Hippocampal formation (tissue), 2 donors: ENCODE data around the gene FNDC3B.

ENCODE experiments used
- DNase-seq, 2 donors: peaks; one replicate each; lab custom pipeline; 2025; lab: John Stamatoyannopoulos, UW

FNDC3B gene

DNA sequence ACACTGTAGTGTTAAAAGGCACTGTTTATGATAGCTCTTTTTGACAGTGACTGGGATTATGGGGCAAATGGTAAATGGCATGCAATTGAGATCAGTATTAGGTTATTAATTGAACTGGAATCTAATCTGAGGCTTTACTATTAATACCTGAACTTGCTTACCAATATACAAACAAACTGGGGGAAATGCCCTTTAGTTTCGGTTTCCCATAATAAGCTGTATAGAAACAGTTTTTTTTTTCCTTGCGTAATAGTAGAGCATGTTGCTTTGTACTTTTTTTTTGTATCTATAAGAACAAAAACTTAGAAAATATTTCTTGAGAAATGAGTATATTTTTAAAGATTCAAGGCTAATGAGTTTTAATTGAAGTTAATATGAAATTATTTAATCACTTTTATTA lies 95.0 kb downstream of the FNDC3B start:
- DNase-seq, result no peak

DNA sequence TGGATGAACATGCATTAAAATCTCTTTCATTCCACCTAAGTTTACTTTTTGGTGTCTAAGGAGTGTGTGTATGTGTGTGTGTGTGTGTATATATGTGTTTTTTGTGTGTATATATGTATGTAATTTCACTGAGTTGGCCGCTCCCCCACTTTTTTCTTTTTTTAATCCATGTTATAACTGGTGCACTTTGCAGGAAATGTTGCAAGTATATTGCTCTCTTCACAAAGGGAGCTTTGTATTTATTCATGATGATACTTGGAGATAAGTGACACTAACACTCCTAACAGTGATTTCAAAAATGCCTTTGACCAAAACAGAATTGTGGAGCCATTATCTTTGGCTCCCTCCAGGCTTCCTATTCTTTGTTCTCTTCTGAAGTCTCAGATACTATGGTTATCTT lies 95.8 kb downstream of the FNDC3B start:
- DNase-seq, result no peak

DNA sequence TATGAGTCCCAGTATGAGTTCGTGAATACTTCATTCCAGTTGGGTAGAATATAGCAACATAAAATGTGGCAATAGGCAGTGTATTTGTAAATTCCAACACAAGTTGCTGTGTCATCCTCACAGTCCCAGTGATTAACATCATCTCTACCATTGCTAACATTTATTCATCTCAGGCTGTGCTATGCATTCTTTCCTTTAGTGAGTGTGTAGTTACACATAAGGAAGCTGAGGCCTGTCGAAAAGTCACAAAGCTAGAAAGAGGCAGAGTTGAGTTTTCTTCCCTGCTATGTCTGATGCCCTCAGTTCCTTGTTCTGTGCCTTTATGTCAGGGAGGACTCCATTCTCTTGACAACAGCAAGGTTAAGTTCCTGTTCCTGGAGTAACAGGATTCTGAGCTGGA lies 96.4 kb downstream of the FNDC3B start:
- no peak for DNase-seq

DNA sequence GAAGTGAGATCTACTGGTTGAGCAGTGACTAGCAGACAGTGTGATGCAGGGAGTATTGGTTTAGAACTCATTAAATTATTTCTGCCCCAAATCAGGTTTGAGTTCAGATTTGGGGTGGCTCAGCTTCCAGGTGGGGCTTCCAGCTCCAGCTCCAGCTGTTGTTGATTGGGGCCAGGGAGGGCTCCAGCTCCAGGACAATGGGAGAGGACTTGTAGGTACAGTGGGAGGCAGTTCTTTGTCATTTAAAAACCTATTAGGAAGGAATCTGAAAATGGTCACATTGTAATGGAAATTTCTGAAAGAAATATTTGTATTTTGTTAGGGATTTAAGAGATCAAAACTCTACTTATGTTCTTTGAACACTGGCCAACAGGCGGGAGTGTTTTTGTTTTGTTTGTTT lies 97.0 kb downstream of the FNDC3B start:
- no peak for DNase-seq

DNA sequence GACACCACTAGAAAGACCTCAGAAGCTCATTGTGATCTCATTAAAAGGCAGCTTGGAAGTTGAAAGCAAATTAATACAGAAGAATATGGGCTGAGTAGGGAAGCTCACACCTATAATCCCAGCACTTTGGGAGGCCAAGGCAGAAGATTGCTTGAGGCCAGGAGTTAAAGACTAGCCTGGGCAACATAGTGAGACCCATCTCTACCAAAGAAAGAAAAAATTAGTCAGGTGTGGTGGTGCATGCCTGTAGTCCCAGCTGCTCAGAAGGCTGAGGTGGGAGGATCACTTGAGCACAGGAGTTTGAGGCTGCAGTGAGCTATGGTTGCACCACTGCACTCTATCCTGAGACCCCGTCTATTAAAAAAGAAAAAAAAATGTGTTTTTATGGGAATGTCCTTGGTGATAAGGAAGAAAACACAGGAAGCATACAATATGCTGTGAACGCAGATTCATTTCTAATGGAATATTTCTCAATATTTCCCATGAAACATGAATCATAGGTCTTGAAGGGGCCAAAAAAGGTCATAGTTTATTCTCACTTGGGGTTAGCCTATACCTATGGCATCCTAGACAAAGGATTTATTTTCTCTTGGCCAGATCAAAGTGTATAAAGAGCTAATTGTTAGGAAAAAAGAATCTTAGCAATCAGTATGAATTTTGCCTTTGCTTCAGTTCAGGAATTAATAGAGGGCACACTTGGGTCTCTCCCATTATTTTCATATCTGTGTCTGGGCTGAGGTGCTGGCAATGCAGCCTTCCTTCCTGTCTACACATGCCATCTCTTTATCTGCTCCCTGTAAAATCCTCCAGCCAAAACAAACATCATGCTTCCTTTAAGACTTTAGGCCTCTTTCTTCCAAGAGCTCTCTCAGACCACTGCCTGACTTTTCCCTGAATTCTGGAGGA lies 98.2 kb downstream of the FNDC3B start:
- DNase-seq, result no peak

DNA sequence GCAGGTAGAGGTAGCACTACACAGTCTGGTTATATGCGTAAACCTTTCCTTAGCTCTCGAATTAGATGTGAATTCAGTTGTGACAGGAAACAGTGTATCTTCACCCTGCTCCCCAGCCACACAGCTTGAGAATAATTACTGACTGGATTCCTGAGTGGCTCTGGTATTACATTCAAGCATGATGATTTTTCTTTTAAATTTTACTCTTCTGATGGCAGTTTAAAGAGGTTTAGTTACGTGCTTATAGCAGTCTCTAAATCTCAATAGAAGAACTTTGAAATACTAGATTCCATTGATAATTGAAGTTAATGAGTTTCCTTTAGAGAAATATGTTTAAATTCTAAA lies 98.8 kb downstream of the FNDC3B start:
- no peak for DNase-seq

DNA sequence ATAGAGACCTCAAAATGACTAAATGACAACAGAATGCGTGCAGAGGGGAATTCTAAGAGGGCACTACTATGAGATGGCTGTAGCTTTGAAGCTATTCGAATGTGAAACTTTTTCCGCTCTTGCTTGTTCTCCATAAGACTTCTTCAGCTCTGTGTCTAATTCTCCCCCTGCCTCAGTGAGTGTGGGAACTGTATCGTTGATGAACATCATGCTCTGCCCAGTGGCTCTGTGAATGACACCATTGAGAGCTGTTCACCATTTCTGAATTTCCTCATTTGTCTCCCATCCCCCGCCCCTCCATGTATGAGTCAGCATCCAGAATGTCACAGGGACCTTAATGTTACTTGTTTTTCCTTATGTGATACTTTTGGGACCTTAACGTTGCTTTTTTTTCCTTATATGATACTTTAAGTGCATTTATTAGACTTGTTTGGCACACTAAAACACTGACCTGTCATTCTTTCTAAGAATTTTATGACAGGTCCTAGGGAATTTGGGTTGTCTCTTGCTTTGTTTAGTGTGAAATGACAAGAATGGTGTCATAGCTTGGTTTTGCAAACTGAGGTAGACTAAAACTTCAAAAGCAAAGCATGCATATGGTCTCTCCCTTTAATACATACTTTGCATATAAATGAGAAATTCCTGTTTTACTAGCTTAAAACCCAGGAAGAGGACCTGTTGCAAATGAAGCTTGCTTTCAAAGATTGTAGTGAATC lies 99.6 kb downstream of the FNDC3B start:
- DNase-seq, result peak; percentile 43 to 76

DNA sequence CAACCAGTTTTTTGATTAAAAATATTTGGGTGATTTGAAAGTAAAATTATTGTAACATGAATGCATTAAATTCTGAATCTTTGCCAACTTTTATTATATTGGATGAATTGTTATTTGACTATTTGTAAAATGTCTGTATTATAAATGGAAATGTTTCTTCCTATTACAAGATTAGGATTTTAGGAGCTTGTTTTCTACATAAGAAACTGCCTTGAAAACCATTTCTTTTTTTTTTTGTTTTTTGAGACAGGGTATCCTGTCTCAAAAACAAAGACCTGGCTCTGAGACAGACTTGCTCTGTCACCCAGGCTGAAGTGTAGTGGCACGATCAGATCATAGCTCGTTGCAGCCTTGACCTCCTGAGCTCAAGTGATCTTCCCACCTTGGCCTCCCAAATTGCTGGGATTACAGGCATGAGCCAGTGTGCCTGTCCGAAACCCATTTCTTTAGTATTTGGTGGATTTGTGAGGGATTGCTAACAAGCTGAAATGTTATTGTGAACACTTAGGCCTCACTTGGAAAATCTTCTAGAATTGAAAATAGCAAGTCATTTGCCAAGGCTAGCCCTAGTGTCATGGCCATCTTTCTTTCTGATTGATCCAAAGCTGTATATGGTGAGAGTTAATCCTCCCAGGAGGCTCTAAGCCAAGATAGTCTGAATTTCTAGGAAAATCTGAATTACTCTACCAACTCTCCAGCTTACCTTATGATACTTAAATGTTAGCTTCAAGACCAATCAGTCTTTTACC lies 100.3 kb downstream of the FNDC3B start:
- no peak for DNase-seq

DNA sequence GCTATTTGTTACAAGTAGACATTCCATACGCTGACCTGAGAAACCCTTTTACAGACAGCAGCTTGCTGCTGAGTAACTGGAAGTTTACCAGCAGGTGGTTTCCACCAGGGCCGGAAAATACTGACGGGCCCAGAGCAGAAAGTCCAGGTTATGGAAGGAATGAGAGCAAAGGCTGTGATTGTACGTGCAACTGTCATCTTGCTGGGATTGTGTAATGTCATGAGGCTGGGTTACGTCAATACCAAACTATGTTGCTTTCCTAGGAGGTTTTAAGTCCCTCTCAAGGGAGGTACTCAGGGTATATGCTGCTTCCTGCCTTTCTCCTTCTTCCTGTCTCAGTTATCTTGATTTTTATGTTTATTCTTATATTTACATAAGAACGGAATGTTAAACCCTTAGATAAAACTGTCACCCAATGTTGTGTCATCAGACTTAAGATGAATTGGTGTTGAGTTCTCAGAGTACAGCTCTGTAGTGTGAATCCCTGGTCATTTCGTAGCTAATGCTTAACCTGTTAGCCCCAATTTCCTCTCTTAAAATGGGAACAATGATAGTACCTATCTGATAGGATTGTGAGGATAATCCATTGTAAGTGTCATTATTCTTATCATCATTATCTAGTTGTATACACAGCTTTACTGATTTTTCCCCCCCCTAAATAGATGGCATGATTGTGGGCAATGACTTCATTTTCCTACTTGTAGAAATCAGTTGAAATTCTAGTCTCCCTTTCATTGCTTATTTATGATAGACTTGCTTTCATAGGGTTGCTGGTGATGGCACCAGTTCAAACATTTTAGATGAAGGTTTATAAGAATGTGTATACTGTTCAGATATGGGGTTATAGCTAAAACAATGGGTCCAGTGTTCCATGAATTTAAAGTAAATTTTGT lies 101.4 kb downstream of the FNDC3B start:
- no peak for DNase-seq

DNA sequence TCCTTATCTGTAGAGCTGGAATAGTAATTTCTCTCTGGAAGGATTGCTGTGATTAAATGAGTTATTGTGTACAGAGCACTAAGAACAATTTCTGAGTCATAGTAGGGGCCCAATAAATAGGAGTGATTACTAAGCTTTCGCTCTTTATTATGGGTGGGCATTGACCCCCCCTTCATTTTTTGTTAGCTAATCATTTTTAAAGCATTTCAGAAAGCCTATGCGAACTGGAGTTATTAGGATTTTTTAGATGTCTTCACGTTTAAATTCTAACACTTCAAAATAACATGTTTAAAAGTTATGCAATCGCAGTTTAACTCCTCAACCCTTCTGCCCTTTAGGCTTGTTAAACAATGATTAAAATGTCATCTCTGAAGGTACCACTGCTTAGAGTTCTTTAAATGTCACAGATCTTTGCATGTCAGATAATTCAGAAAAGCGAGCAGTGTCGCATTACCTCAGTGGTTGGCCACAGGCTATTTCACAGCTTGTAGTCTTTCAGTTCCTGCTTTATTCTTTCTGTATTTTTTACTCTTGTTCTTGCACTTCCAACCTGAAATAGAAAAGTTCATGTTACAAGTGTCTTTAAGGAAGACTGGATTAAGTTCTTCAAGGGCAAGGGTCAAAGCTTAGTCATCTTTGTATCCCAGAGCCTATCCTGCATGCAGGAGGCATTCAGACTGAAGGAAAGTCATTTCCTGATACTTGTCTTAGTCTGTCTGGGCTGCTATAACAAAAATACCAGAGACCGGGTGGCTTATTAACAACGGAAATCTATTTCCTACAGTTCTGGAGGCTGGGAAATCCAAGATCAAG lies 102.9 kb downstream of the FNDC3B start:
- DNase-seq, result no peak

DNA sequence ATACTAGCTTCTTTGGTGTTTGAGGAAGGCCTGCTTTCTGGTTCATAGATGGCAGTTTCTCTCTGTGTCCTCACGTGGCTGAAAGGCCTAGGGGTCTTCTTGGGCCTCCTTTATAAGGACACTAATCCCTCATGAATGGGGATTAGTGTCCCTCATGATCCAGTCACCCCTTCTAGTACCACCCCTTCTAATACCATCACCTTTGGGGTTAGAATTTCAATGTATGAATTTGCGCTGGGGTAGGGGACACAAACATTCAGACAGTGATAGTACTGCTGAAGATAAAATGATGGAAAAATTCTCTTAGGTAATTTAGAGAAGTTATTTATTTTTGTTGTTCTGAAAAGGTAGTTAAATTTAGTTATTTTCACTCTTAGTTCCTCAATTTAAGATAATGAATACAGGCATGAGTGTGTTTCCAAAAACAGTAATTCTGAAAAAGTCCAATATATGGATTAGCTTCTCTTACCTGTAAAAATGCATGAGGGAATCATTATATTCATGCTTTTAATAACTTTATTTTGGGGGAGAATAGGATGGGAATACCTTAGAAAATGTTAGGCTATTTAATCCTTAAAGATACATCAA lies 103.6 kb downstream of the FNDC3B start:
- no peak for DNase-seq

DNA sequence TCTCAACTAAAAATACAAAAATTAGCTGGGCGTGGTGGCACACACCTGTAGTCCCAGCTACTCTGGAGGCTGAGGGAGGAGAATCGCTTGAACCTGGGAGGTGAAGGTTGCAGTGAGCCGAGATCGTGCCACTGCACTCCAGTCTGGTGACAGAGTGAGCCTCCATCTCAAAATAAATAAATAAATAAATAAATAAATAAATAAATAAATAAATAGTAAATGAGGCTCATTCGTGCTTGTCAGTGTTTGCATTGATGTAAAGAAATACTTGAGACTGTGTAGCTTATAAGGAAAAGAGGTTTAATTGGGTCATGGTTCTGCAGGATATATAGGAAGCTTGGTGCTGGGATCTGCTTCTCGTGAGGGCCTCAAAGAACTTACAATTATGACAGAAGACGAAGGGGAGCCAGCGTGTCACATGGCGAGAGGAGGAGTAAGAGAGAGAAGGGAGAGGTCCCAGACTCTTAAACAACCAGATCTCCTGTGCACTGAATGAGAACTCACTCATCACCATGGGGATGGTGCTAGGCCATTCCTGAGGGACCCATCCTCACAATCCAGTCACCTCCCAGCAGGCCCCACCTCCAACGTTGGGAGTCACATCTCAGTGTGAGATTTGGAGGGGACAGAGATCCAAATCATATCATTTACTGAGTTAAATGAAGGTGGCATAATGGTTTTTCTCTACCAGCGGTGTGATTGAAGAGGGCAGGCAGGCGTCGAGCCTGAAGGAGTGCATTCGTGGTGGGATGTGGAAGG lies 104.5 kb downstream of the FNDC3B start:
- no peak for DNase-seq

DNA sequence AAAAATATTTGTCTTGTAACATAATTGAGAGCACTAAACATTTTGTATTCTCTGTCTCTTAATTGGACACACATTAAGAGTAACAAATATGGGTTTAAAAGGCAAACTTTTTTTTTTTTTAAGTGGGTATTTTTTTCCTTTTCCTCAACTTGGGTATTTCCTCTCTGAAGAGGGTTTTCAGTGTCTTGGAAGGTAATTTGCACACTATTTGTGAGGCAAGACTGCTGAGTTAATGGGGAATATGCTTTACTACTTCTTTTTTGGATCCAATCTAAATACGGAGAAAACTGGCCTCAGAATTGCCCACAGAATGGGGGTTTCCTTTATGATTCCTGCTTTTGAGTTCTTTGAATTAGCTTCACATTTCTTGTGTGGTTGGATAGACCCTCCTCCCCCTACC lies 105.2 kb downstream of the FNDC3B start:
- no peak for DNase-seq

DNA sequence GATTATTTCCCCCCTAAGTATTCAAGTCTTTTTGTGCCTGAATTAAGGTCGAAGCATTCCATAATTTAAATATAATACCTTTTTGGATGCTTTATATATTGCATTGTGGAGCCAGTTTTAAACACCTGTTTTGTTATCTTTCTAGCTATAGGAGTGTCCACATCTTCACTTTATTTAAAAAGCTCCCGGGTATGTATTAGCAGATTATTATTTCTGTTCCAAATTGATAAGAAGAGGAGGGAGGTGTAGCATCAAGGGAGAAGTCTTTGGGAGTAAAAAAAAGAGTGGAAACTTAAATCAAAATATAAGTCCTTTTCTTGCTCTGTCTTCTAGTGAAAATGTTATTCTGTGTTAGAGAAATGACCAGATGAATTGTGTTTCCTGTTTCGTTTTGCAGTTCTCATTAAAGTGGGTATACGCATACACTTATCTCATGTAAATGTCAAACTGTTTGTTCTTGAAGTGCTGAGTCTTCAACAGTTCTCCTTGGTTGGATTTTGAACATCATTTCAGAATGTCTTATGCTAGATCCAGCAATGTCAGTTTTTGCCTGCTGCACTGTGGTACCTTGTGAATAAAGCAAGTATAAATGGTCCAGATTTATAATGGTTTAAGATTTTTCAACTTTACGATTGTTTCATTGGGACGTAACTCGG lies 105.8 kb downstream of the FNDC3B start:
- DNase-seq, result no peak

DNA sequence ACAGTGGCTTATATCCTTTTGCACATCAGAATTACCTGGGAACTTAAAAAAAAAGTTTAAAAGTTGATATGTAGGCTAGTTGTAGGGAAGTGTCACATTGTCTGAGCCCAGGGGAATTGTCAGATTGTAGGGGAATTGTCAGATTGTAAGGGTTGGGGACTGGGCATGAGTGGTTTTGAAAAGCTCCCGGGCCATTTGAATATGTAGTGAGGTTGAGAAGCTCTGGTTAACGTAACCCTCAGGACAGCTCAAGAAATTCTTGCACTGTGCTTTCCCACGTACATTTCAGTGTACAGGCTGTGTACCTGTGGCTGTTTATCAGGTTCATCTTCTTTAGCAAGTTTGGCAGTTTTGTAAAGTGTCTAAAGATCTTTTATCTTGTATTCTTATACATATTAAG lies 107.0 kb downstream of the FNDC3B start:
- no peak for DNase-seq

DNA sequence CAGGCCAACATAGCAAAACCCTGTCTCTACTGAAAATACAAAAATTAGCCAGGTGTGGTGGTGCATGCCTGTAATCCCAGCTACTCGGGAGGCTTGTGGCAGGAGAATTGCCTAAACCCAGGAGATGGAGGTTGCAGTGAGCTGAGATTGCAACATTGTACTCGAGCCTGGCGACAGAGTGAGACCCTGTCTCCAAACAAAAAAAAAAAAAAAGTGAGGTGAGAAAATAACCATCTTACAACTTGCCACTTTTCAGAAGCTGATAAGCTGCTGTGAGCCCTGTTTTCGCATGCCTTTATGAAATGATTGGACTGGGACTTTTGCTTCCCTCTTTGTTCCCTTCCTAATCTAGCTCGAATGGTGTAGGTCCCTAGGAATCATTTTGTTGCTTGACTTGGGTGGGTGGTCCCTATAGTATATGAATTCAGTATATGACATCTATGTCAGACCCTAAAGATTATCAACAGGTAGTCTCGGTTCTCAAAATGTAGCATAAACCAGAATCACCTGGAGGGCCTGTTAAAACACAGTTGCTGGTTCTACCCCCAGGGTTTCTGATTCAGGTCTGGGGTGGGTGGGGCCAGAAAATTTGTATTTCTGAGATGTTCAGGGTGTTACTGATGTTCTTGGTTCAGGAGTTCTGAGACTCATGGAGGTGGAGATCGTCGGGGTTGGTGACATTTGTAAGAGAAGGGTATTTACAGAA lies 107.9 kb downstream of the FNDC3B start:
- no peak for DNase-seq

DNA sequence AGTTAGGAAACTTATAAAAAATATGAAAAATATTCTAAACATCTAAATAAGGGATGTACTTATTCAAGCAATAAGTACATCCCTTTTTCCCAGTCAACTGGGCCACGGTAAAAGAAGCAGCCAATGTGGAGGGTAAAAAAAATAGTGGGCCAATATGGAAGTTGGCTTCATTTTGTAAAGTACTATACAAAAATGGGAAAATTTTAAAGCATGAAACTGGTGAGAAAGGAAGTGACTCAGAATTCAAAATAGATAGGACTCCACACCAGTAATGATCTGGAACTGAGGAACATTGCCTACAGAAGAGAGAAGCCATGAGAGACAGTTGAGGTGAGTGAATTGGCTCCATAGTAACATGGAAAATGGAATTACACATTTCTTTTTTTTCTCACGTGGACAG lies 108.9 kb downstream of the FNDC3B start:
- no peak for DNase-seq
